H1 (cell line): Measurements from ENCODE around the gene SLTM. TPM values are rescaled to one million over a fixed set of nuclear protein-coding genes. Genes with fewer than 3 reads are reported as not detected.
A peak's percentile ranks its signal among the peaks of the same experiment; 100 is the strongest.
"Not testable (repeated sequence)": the region's sequence is repeated elsewhere in the genome, so short reads cannot be mapped to it uniquely, and the experiment has no call there.

Experiments used
- CTCF ChIA-PET: fragments of 300-600 bp; sonication (Branson Sonifier 250); formaldehyde crosslinking; loops from one replicate; lab custom pipeline; 2021; ENCODE audit not compliant: partially characterized antibody; lab: Charles Lee
- POLR2A ChIA-PET: fragments of 300-600 bp; sonication (Branson Sonifier 250); formaldehyde crosslinking; loops from one replicate; lab custom pipeline; 2021; ENCODE audit warnings: inconsistent platforms; ENCODE audit not compliant: partially characterized antibody; lab: Charles Lee
- DNase-seq, 2 experiments: peaks; one replicate each; pipeline versions ENCODE4 v3.0.0 to v3.0.0-alpha.2; 2010 to 2022; ENCODE audit warnings: low spot score in 2 of 2, low read depth in 1 of 2, mixed read lengths in 1 of 2
- FAIRE-seq: peaks from 2 replicates; lab custom pipeline; 2011; peaks lifted over from hg19 to GRCh38; lab: Jason Lieb, UNC
- H2AFZ ChIP-seq: 2 replicates; pipeline ENCODE4 v1.8.1; 2012; ENCODE audit warnings: low read length, inconsistent platforms
- H2AK5ac ChIP-seq: 2 replicates; pipeline ENCODE4 v1.6.1; 2013; ENCODE audit warnings: low read depth, low read length
- H2BK120ac ChIP-seq: replicated peaks from 2 replicates; pipeline ENCODE3; 2013; ENCODE audit warnings: low read depth, low read length, inconsistent platforms
- H2BK12ac ChIP-seq: 2 replicates; pipeline ENCODE4 v1.6.1; 2013; ENCODE audit warnings: low read depth, low read length
- H2BK15ac ChIP-seq: 2 replicates; pipeline ENCODE4 v1.6.1; 2013; ENCODE audit warnings: low read length
- H2BK20ac ChIP-seq: 2 replicates; pipeline ENCODE4 v1.6.1; 2013; ENCODE audit warnings: low read length
- H2BK5ac ChIP-seq: 2 replicates; pipeline ENCODE4 v1.6.1; 2013; ENCODE audit warnings: low read depth, low read length
- H3K14ac ChIP-seq: 2 replicates; pipeline ENCODE4 v1.6.1; 2013; ENCODE audit warnings: inconsistent platforms; ENCODE audit not compliant: insufficient read length
- H3K18ac ChIP-seq: 2 replicates; pipeline ENCODE4 v1.6.1; 2013; ENCODE audit warnings: low read length; ENCODE audit errors: extremely low read depth
- H3K23ac ChIP-seq: 2 replicates; pipeline ENCODE4 v1.6.1; 2013; ENCODE audit warnings: inconsistent platforms; ENCODE audit not compliant: insufficient read length
- H3K23me2 ChIP-seq: 2 replicates; pipeline ENCODE4 v1.6.1; 2013; ENCODE audit warnings: low read depth, low read length
- H3K27ac ChIP-seq: 2 replicates; pipeline ENCODE4 v1.6.1; 2011; ENCODE audit warnings: low read depth, low read length, inconsistent platforms
- H3K27me3 ChIP-seq, 4 experiments: replicated peaks in 1 of 4; 1 replicate in 1 of 4; 2 replicates in 3 of 4; pipeline versions ENCODE4 v1.6.1 to v1.8.1; 2011 to 2013; ENCODE audit warnings: low read length in 3 of 4, mild to moderate bottlenecking in 3 of 4, inconsistent platforms in 2 of 4, mixed read lengths in 2 of 4, moderate library complexity in 1 of 4; ENCODE audit not compliant: control insufficient read depth in 3 of 4, insufficient read depth in 3 of 4; ENCODE audit errors: extremely low read depth in 1 of 4
- H3K36me3 ChIP-seq, 4 experiments: 2 replicates each; pipeline versions ENCODE4 v1.6.1 to v1.8.1; 2011 to 2013; ENCODE audit warnings: mild to moderate bottlenecking in 4 of 4, low read length in 3 of 4, moderate library complexity in 2 of 4, control low read depth in 1 of 4, inconsistent platforms in 1 of 4; ENCODE audit not compliant: insufficient read depth in 4 of 4, control insufficient read depth in 2 of 4
- H3K4ac ChIP-seq: replicated peaks from 2 replicates; pipeline ENCODE3; 2013; ENCODE audit warnings: low read length, low read depth, mixed read lengths, inconsistent platforms; ENCODE audit not compliant: insufficient read length
- H3K4me1 ChIP-seq, 4 experiments: replicated peaks in 1 of 4; 1 replicate in 1 of 4; 2 replicates in 3 of 4; pipeline versions ENCODE4 v1.6.1 to v1.8.1; 2011 to 2013; ENCODE audit warnings: low read length in 3 of 4, inconsistent platforms in 2 of 4, mixed read lengths in 1 of 4; ENCODE audit not compliant: insufficient read depth in 4 of 4, control insufficient read depth in 3 of 4
- H3K4me2 ChIP-seq, 2 experiments: 2 replicates each; pipeline versions ENCODE4 v1.6.1 to v1.8.1; 2011 to 2013; ENCODE audit warnings: low read depth in 2 of 2, low read length in 2 of 2, control low read depth in 1 of 2, inconsistent platforms in 1 of 2, mild to moderate bottlenecking in 1 of 2; ENCODE audit not compliant: insufficient read depth in 1 of 2
- H3K4me3 ChIP-seq, 4 experiments: fragments of 200-600, 300-600 bp in 1 of 4; sonication (generic), shearing (Covaris generic), sonication (Bioruptor Twin) in 1 of 4; 2 replicates each; pipeline versions ENCODE4 v1.5.1 to v1.8.1; 2011 to 2016; ENCODE audit warnings: low read length in 4 of 4, low read depth in 3 of 4, control low read depth in 2 of 4, inconsistent platforms in 2 of 4, mild to moderate bottlenecking in 2 of 4, mixed read lengths in 1 of 4, moderate library complexity in 1 of 4; ENCODE audit not compliant: insufficient read depth in 2 of 4; ENCODE audit errors: extremely low read depth in 1 of 4
- H3K56ac ChIP-seq: replicated peaks from 2 replicates; pipeline ENCODE3; 2013; ENCODE audit warnings: low read depth, mild to moderate bottlenecking, mixed read lengths, low read length, inconsistent platforms; ENCODE audit not compliant: insufficient read length
- H3K79me1 ChIP-seq: 2 replicates; pipeline ENCODE4 v1.6.1; 2013; ENCODE audit warnings: low read depth, low read length, control low read depth
- H3K79me2 ChIP-seq, 2 experiments: 2 replicates each; pipeline versions ENCODE4 v1.6.1 to v1.8.1; 2012 to 2013; ENCODE audit warnings: low read length in 2 of 2, mild to moderate bottlenecking in 2 of 2, inconsistent platforms in 1 of 2; ENCODE audit not compliant: insufficient read depth in 2 of 2, control insufficient read depth in 1 of 2
- H3K9ac ChIP-seq, 4 experiments: replicated peaks in 1 of 4; 1 replicate in 1 of 4; 2 replicates in 3 of 4; pipeline versions ENCODE4 v1.6.1 to v1.8.1; 2011 to 2013; ENCODE audit warnings: low read depth in 3 of 4, low read length in 3 of 4, control low read depth in 2 of 4, mild to moderate bottlenecking in 2 of 4, moderate library complexity in 2 of 4, inconsistent platforms in 1 of 4; ENCODE audit errors: extremely low read depth in 1 of 4
- H3K9me3 ChIP-seq, 2 experiments: 2 replicates each; pipeline versions ENCODE4 v1.6.1 to v1.8.1; 2012 to 2013; ENCODE audit warnings: mild to moderate bottlenecking in 2 of 2, moderate library complexity in 2 of 2, control low read depth in 1 of 2, inconsistent platforms in 1 of 2, low read depth in 1 of 2, low read length in 1 of 2, mixed read lengths in 1 of 2; ENCODE audit not compliant: insufficient read depth in 2 of 2
- H4K20me1 ChIP-seq, 2 experiments: replicated peaks in 1 of 2; 2 replicates each; pipeline versions ENCODE3 to v1.8.1; 2011 to 2013; ENCODE audit warnings: inconsistent platforms in 2 of 2, low read length in 2 of 2, mild to moderate bottlenecking in 1 of 2; ENCODE audit not compliant: insufficient read depth in 2 of 2, control insufficient read depth in 1 of 2
- H4K5ac ChIP-seq: 2 replicates; pipeline ENCODE4 v1.6.1; 2013; ENCODE audit warnings: low read length, low read depth, mixed read lengths, inconsistent platforms; ENCODE audit not compliant: insufficient read length
- H4K8ac ChIP-seq: 2 replicates; pipeline ENCODE4 v1.8.0; 2013; ENCODE audit warnings: mild to moderate bottlenecking, moderate library complexity, low read length, inconsistent platforms; ENCODE audit not compliant: insufficient read depth; ENCODE audit errors: extremely low read depth
- H4K91ac ChIP-seq: replicated peaks from 2 replicates; pipeline ENCODE3; 2013; ENCODE audit warnings: low read length, mixed read lengths, inconsistent platforms; ENCODE audit not compliant: insufficient read length
- ASH2L ChIP-seq: fragments of 200-600, 300-600 bp; sonication (generic); IDR thresholded peaks from one replicate; pipeline ENCODE4 v1.7.1; 2017; ENCODE audit warnings: low read length
- POLR2A ChIP-seq, 2 experiments: IDR thresholded peaks; 1 replicate in 1 of 2; 2 replicates in 1 of 2; pipeline ENCODE4 v1.6.1; 2011; ENCODE audit warnings: low read depth in 2 of 2, low read length in 2 of 2, mild to moderate bottlenecking in 2 of 2; ENCODE audit errors: control extremely low read depth in 1 of 2
- POLR2AphosphoS5 ChIP-seq: IDR thresholded peaks from 2 replicates; pipeline ENCODE4 v1.6.1; 2011; ENCODE audit warnings: low read depth, low read length
- RBBP5 ChIP-seq: IDR thresholded peaks from 2 replicates; pipeline ENCODE4 v1.7.1; 2012; ENCODE audit warnings: low read depth, mild to moderate bottlenecking, inconsistent platforms, low read length, moderate library complexity, borderline replicate concordance
- SP1 ChIP-seq: IDR thresholded peaks from 2 replicates; pipeline ENCODE4 v1.6.1; 2011; ENCODE audit warnings: low read depth, low read length
- WGBS, 2 experiments: shearing (Covaris generic) in 1 of 2; methylation state at CpG; one replicate each; pipeline versions ENCODE4 v1.1.6 to v1.1.7; 2013 to 2015; ENCODE audit warnings: low lambda C conversion rate in 2 of 2, mixed read lengths in 2 of 2, inconsistent platforms in 1 of 2, low coverage in 1 of 2, missing lambda C conversion rate in 1 of 2; ENCODE audit not compliant: insufficient replicate concordance in 2 of 2, insufficient coverage in 1 of 2, insufficient read length in 1 of 2; ENCODE audit errors: extremely low coverage in 1 of 2, missing lambda C conversion rate in 1 of 2; 5-methylcytosine and 5-hydroxymethylcytosine counted together
- polyA plus RNA-seq, 7 experiments: library from polyadenylated mRNA; depleted of rRNA in 3 of 7; stranded (reverse) in 5 of 7; unstranded in 2 of 7; fragments of >200 nt in 5 of 7; fragments of 200-250 nt in 2 of 7; gene quantifications; 1 replicate in 5 of 7; 2 replicates in 1 of 7; 4 replicates in 1 of 7; pipeline versions ENCODE4 v1.2.1 to v1.2.3, GENCODE V29; 2011 to 2013; ENCODE audit warnings: missing spikeins in 2 of 7, mixed read lengths in 2 of 7
- total RNA-seq: library from RNA; stranded (reverse); fragmentation: NEBNext Ultra II Directional; extraction: Animal tissue kit (Norgen Biotek cat#: 25700); gene quantifications from 2 replicates; pipeline ENCODE4 v1.2.1, GENCODE V29; 2021
- TF ChIP-seq, protein P1 (sequence below): IDR thresholded peaks from 2 replicates; pipeline ENCODE4 v1.6.1; 2012; ENCODE audit warnings: inconsistent platforms

Gene SLTM
- total and polyA plus RNA-seq, 2 of the 8 experiments (the other 6 are each of a cell fraction or from before 2014, with no cell fraction given), result 30.8 to 149 TPM

DNA sequence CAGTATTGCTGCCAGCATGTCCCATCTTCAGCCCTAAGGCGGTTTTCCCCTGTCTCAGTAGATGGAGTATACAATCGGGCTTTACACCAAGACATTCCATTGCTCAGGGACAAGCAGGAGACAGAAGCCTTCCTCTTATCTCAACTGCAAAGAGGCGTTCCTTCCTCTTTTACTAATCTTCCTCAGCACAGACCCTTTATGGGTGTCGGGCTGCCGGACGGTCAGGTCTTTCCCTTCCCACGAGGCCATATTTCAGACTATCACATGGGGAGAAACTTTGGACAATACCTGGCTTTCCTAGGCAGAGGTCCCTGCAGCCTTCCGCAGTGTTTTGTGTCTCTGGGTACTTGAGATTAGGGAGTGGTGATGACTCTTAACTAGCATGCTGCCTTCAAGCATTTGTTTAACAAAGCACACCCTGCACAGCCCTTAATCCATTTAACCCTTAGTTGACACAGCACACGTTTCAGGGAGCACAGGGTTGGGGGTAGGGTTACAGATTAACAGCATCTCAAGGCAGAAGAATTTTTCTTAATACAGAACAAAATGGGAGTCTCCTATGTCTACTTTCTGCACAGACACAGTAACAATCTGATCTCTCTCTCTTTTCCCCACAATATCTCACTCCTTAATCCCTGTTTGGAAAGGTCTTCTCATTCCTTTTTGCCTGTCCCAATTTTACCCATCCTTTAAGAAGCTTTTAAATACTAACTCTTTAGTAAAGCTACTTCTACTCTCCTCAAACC, 99.6 kb downstream of the SLTM start:
- DNase-seq, result peak; percentile 9 to 54
- H3K9me3 ChIP-seq, H3K4ac ChIP-seq, H2BK120ac ChIP-seq, H4K8ac ChIP-seq, H3K36me3 ChIP-seq, H3K56ac ChIP-seq, POLR2A ChIA-PET, H3K27me3 ChIP-seq, H2BK12ac ChIP-seq, H2AFZ ChIP-seq, H2BK20ac ChIP-seq, H4K5ac ChIP-seq, H3K79me2 ChIP-seq, H2BK15ac ChIP-seq, H3K23me2 ChIP-seq, H3K14ac ChIP-seq, FAIRE-seq, H3K23ac ChIP-seq, H2AK5ac ChIP-seq, H4K91ac ChIP-seq, H3K79me1 ChIP-seq, H4K20me1 ChIP-seq: not testable (repeated sequence)
- H3K4me3 ChIP-seq, result peak overlapping the region; percentile 15 to 49 (median 26); a peak in 7 of 8 replicates
- H3K9ac ChIP-seq, result peak overlapping the region in 1 of 4 experiments; percentile 57; a peak in 3 of 7 replicates
- peaks cover 2 to 14% (median 12%) of the 10 kb centered on the region in 4 experiments; a peak in 4 of 7 replicates for H3K4me1 ChIP-seq
- H3K18ac ChIP-seq, result 0 out of 2 replicates have a peak overlapping the region, but pooled peaks have one; percentile 7
- peak overlapping the region; percentile 72 to 81 for H3K4me2 ChIP-seq
- H2BK5ac ChIP-seq, result 0 out of 2 replicates have a peak overlapping the region, but pooled peaks have one; percentile 6
- 0 out of 2 replicates have a peak, but pooled peaks have one; percentile 44 for TF ChIP-seq POLR2AphosphoS5
- 0 out of 2 replicates have a peak, but pooled peaks have one; percentile 25 for TF ChIP-seq SP1
- TF ChIP-seq RBBP5, result peak; percentile 59; the same call in 1 of the 2 replicates
- TF ChIP-seq, protein P1, sequence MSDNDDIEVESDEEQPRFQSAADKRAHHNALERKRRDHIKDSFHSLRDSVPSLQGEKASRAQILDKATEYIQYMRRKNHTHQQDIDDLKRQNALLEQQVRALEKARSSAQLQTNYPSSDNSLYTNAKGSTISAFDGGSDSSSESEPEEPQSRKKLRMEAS, result peak; percentile 25; the same call in 1 of the 2 replicates
- TF ChIP-seq POLR2A (IDR thresholded peaks at IDR 0.05; ENCODE audit: control extremely low read depth in 1 of 2, low read depth in 2 of 2, low read length in 2 of 2), result peak; percentile 38 to 46
- peak; percentile 82 for TF ChIP-seq ASH2L
- peak overlapping the region; percentile 66 for H3K27ac ChIP-seq
- 8% methylated on average over 9 of the region's 9 CpGs; no CpG with 5 or more reads in 1 of the 2 experiments for WGBS, 2 experiments
- CTCF ChIA-PET, result interaction anchor here (1.1 to 2.3 kb wide), 2 partner anchors 31 to 157 kb away, joined by 3 to 6 read pairs; no protein-coding TSS in a partner anchor
